ENCODE results near the gene ELAC2.
"Not testable (repeated sequence)": the region's sequence is repeated elsewhere in the genome, so short reads cannot be mapped to it uniquely, and the experiment has no call there.

The ELAC2 gene

DNA sequence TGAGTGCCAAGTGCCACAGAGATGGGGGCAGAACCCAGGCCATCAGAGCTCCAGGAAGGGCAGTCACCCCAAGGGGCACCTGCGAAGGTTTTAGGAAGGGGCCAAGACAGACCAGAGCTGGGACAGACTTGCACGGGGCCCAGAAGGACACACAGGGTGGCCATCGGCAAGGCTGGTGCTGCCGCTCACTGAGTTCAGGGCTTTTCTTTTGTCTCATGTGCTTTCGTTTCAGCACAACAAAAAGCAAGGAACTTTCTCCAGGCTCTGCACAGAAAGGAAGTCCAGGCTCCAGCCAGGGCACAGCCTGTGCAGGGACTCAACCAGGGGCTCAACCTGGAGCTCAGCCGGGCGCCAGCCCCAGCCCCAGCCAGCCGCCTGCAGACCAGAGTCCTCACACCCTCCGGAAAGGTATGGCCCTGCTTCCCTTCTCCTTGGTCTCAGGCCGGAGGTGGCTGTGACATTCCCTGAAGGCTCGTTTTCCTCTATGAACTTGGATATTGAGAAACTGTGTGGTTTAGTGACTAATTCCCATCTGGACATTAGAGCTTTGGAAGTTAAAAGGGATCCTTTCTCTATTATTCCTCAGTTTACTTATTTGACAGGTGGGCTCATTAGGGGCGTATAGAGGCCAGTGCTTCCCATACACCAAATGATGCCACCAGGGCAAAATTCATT, 37.9 kb downstream of the ELAC2 start:
- no peak overlapping the region for H4K8ac ChIP-seq (ENCODE audit: low read length)
- no peak overlapping the region for H3K9ac ChIP-seq (ENCODE audit: low read length)
- H3K79me1 ChIP-seq (replicated peaks; ENCODE audit: low read length, poor library complexity, severe bottlenecking) = no peaks in the 10 kb centered on the region
- WGBS = 89% methylated on average over 12 of the region's 12 CpGs
- peaks cover 3% of the 10 kb centered on the region for H3K4me1 ChIP-seq (ENCODE audit: control insufficient read depth, insufficient read depth, low read depth, low read length)
- H3K18ac ChIP-seq (ENCODE audit: low read depth in 1 of 2, low read length in 2 of 2) = no peak overlapping the region
- no peak overlapping the region for H3K4ac ChIP-seq (ENCODE audit: low read depth in 1 of 2, low read length in 2 of 2)
- H3K4me3 ChIP-seq (ENCODE audit: insufficient read depth in 1 of 2, low read depth in 1 of 2, low read length in 2 of 2) = no peak overlapping the region
- H2AK5ac ChIP-seq (ENCODE audit: low read length, severe bottlenecking) = no peak overlapping the region
- H2BK15ac ChIP-seq (ENCODE audit: low read depth, poor library complexity, severe bottlenecking) = no peak overlapping the region
- no peaks in the 10 kb centered on the region for H3K9me3 ChIP-seq (ENCODE audit: control insufficient read depth, low read length)
- no peak overlapping the region for H2BK12ac ChIP-seq (ENCODE audit: low read length in 2 of 2)
- no peak overlapping the region for H3K4me2 ChIP-seq (ENCODE audit: low read length, poor library complexity, severe bottlenecking)
- H2BK120ac ChIP-seq (ENCODE audit: low read depth, low read length) = no peak overlapping the region
- no peak overlapping the region for H4K91ac ChIP-seq (ENCODE audit: low read length)
- no peaks in the 10 kb centered on the region for H3K36me3 ChIP-seq (ENCODE audit: control insufficient read depth in 1 of 2, insufficient read depth in 2 of 2, low read depth in 1 of 2, low read length in 2 of 2)
- H2BK5ac ChIP-seq (ENCODE audit: low read depth, low read length, poor library complexity, severe bottlenecking) = no peak overlapping the region
- no peak overlapping the region for H3K14ac ChIP-seq (ENCODE audit: low read length in 2 of 2)
- no peak overlapping the region for H2AFZ ChIP-seq (ENCODE audit: low read depth, low read length)
- DNase-seq = no peak
- no peak overlapping the region for H3K27ac ChIP-seq (ENCODE audit: low read length, poor library complexity, severe bottlenecking)
- no peaks in the 10 kb centered on the region for H3K27me3 ChIP-seq (ENCODE audit: control insufficient read depth in 1 of 2, insufficient read depth in 1 of 2, low read length in 2 of 2)
- H3K23ac ChIP-seq (ENCODE audit: low read length in 2 of 2) = no peak overlapping the region

DNA sequence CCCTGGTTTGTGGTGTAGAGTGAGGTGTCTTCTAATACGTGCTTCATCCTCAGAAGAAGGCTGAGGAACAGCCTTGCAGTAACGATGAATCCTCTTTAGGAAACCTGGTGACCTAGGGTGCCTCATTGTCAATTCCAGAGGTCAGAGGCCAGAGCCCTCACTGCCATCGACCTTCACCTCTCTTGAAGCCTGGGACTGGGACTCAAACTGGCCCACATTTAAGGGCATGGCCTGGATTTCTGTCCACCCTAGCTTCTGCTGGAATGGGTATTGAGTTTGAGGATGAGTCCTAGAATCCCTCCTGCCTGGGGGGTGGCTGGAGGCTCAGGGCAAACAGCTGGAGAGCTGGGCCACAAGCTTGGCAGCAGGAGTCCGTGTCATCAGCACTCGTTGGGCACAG, 38.6 kb downstream of the ELAC2 start:
- H2BK5ac ChIP-seq (ENCODE audit: low read depth, low read length, poor library complexity, severe bottlenecking) = no peak overlapping the region
- no peak overlapping the region for H3K4ac ChIP-seq (ENCODE audit: low read depth in 1 of 2, low read length in 2 of 2)
- no peak overlapping the region for H2AFZ ChIP-seq (ENCODE audit: low read depth, low read length)
- no peaks in the 10 kb centered on the region for H3K27me3 ChIP-seq (ENCODE audit: control insufficient read depth in 1 of 2, insufficient read depth in 1 of 2, low read length in 2 of 2)
- no peak overlapping the region for H3K27ac ChIP-seq (ENCODE audit: low read length, poor library complexity, severe bottlenecking)
- no peak overlapping the region for H3K4me3 ChIP-seq (ENCODE audit: insufficient read depth in 1 of 2, low read depth in 1 of 2, low read length in 2 of 2)
- WGBS = 88% methylated on average over 5 of the region's 5 CpGs
- H3K4me2 ChIP-seq (ENCODE audit: low read length, poor library complexity, severe bottlenecking) = no peak overlapping the region
- H2BK120ac ChIP-seq (ENCODE audit: low read depth, low read length) = no peak overlapping the region
- H3K9ac ChIP-seq (ENCODE audit: low read length) = no peak overlapping the region
- no peak overlapping the region for H3K14ac ChIP-seq (ENCODE audit: low read length in 2 of 2)
- no peaks in the 10 kb centered on the region for H3K79me1 ChIP-seq (replicated peaks; ENCODE audit: low read length, poor library complexity, severe bottlenecking)
- no peak overlapping the region for H4K91ac ChIP-seq (ENCODE audit: low read length)
- peaks cover 5% of the 10 kb centered on the region for H3K4me1 ChIP-seq (ENCODE audit: control insufficient read depth, insufficient read depth, low read depth, low read length)
- no peak overlapping the region for H4K8ac ChIP-seq (ENCODE audit: low read length)
- no peaks in the 10 kb centered on the region for H3K36me3 ChIP-seq (ENCODE audit: control insufficient read depth in 1 of 2, insufficient read depth in 2 of 2, low read depth in 1 of 2, low read length in 2 of 2)
- no peak overlapping the region for H3K18ac ChIP-seq (ENCODE audit: low read depth in 1 of 2, low read length in 2 of 2)
- H2AK5ac ChIP-seq (ENCODE audit: low read length, severe bottlenecking) = no peak overlapping the region
- H3K9me3 ChIP-seq (ENCODE audit: control insufficient read depth, low read length) = no peaks in the 10 kb centered on the region
- no peak overlapping the region for H2BK15ac ChIP-seq (ENCODE audit: low read depth, poor library complexity, severe bottlenecking)
- DNase-seq = no peak
- H3K23ac ChIP-seq (ENCODE audit: low read length in 2 of 2) = no peak overlapping the region
- no peak overlapping the region for H2BK12ac ChIP-seq (ENCODE audit: low read length in 2 of 2)

DNA sequence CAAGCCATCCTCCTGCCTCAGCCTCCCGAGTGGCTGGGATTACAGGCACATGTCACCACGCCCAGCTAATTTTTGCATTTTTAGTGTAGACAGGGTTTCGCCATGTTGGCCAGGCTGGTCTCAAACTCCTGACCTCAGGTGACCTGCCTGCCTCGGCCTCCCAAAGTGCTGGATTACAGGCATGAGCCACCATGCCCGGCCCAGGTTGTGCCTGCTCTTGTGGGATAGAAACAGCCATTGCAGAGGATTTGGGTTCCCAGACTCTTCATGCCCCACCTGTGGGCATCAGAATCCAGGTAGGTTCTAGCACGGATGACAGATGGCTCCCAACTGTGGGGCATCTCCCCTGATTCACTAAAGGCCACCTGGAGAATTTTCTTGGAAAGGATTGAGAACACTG, 39.0 kb downstream of the ELAC2 start:
- H3K9me3 ChIP-seq (ENCODE audit: control insufficient read depth, low read length); H3K27ac ChIP-seq (ENCODE audit: low read length, poor library complexity, severe bottlenecking); H3K4ac ChIP-seq (ENCODE audit: low read depth in 1 of 2, low read length in 2 of 2); H4K91ac ChIP-seq (ENCODE audit: low read length); H2AFZ ChIP-seq (ENCODE audit: low read depth, low read length); H3K18ac ChIP-seq (ENCODE audit: low read depth in 1 of 2, low read length in 2 of 2); H2BK15ac ChIP-seq (ENCODE audit: low read depth, poor library complexity, severe bottlenecking); H2BK120ac ChIP-seq (ENCODE audit: low read depth, low read length); H2BK12ac ChIP-seq (ENCODE audit: low read length in 2 of 2); H3K4me1 ChIP-seq (ENCODE audit: control insufficient read depth, insufficient read depth, low read depth, low read length); H4K8ac ChIP-seq (ENCODE audit: low read length); H3K79me1 ChIP-seq (replicated peaks; ENCODE audit: low read length, poor library complexity, severe bottlenecking); H3K27me3 ChIP-seq (ENCODE audit: control insufficient read depth in 1 of 2, insufficient read depth in 1 of 2, low read length in 2 of 2); H2AK5ac ChIP-seq (ENCODE audit: low read length, severe bottlenecking); H3K4me2 ChIP-seq (ENCODE audit: low read length, poor library complexity, severe bottlenecking); H3K23ac ChIP-seq (ENCODE audit: low read length in 2 of 2); DNase-seq; H3K9ac ChIP-seq (ENCODE audit: low read length); H2BK5ac ChIP-seq (ENCODE audit: low read depth, low read length, poor library complexity, severe bottlenecking); H3K14ac ChIP-seq (ENCODE audit: low read length in 2 of 2); H3K36me3 ChIP-seq (ENCODE audit: control insufficient read depth in 1 of 2, insufficient read depth in 2 of 2, low read depth in 1 of 2, low read length in 2 of 2); H3K4me3 ChIP-seq (ENCODE audit: insufficient read depth in 1 of 2, low read depth in 1 of 2, low read length in 2 of 2): not testable (repeated sequence)
- 93% methylated on average over 6 of the region's 6 CpGs for WGBS

DNA sequence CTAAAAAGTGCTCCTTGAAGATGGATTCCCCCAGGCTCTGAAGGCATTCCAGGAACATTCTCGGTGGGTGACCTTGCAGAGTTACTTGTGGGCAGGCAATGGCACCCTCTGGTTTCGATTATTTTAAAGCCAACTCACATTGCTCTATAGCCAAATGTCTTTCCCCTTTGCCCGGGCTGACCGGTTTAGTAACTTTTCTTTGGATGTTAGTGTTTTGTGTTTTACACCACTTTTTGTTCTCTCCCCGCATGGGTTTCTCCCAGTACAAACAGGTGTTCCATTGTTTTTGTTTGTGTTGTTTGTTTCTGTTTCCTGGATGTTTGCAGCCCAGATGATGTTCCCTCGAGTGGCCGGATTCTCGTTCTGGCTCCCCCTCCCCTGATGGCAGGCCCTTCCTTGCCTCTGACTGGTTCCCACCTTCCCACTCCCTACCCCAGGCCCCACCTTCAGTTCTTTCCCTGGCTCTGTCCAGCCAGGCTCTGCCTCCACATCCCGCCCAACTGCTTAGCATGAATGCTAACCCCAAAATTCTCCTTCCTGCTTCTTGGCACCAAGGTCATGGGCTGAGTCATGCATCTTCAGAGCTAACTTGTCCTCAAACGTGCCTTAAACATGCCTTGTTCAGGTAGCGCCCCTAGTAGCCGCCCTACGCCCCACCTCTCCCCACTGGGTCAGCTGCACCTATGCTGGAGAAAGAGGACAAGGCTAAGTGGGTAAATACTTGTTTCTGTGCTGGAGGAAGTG, 40.6 kb downstream of the ELAC2 start:
- H3K23ac ChIP-seq (ENCODE audit: low read length in 2 of 2) = no peak overlapping the region
- no peak overlapping the region for H3K4ac ChIP-seq (ENCODE audit: low read depth in 1 of 2, low read length in 2 of 2)
- whole genome bisulfite sequencing = 70% methylated on average over 12 of the region's 13 CpGs
- no peak overlapping the region for H2BK15ac ChIP-seq (ENCODE audit: low read depth, poor library complexity, severe bottlenecking)
- H4K91ac ChIP-seq (ENCODE audit: low read length) = no peak overlapping the region
- no peak overlapping the region for H4K8ac ChIP-seq (ENCODE audit: low read length)
- peaks cover 4 to 6% of the 10 kb centered on the region in 2 experiments for H3K27me3 ChIP-seq (ENCODE audit: control insufficient read depth in 1 of 2, insufficient read depth in 1 of 2, low read length in 2 of 2)
- no peak overlapping the region for H2AK5ac ChIP-seq (ENCODE audit: low read length, severe bottlenecking)
- no peaks in the 10 kb centered on the region for H3K9me3 ChIP-seq (ENCODE audit: control insufficient read depth, low read length)
- no peak for DNase-seq
- peaks cover 14% of the 10 kb centered on the region for H3K4me1 ChIP-seq (ENCODE audit: control insufficient read depth, insufficient read depth, low read depth, low read length)
- H2BK120ac ChIP-seq (ENCODE audit: low read depth, low read length) = no peak overlapping the region
- H3K18ac ChIP-seq (ENCODE audit: low read depth in 1 of 2, low read length in 2 of 2) = no peak overlapping the region
- no peak overlapping the region for H3K9ac ChIP-seq (ENCODE audit: low read length)
- no peak overlapping the region for H3K27ac ChIP-seq (ENCODE audit: low read length, poor library complexity, severe bottlenecking)
- no peak overlapping the region for H2AFZ ChIP-seq (ENCODE audit: low read depth, low read length)
- H3K4me2 ChIP-seq (ENCODE audit: low read length, poor library complexity, severe bottlenecking) = no peak overlapping the region
- H2BK5ac ChIP-seq (ENCODE audit: low read depth, low read length, poor library complexity, severe bottlenecking) = no peak overlapping the region
- no peak overlapping the region for H2BK12ac ChIP-seq (ENCODE audit: low read length in 2 of 2)
- H3K4me3 ChIP-seq (ENCODE audit: insufficient read depth in 1 of 2, low read depth in 1 of 2, low read length in 2 of 2) = no peak overlapping the region
- H3K36me3 ChIP-seq (ENCODE audit: control insufficient read depth in 1 of 2, insufficient read depth in 2 of 2, low read depth in 1 of 2, low read length in 2 of 2) = no peaks in the 10 kb centered on the region
- no peaks in the 10 kb centered on the region for H3K79me1 ChIP-seq (replicated peaks; ENCODE audit: low read length, poor library complexity, severe bottlenecking)
- no peak overlapping the region for H3K14ac ChIP-seq (ENCODE audit: low read length in 2 of 2)
